ENCODE results near the gene C2orf80.

GRCh38 chr2:208146006-208146405, 43.8 kb downstream of the C2orf80 start, which contains the start of gene CRYGB:
- no peak for TF ChIP-seq CTCF (IDR thresholded peaks at IDR 0.05; ENCODE audit: extremely low read depth in 1 of 2, insufficient read depth in 1 of 2, low read depth in 1 of 2, low read length in 2 of 2)
- TF ChIP-seq POLR2A (IDR thresholded peaks at IDR 0.05; ENCODE audit: low read depth, low read length): no peak
- TF ChIP-seq MAX (IDR thresholded peaks at IDR 0.05; ENCODE audit: insufficient read depth, insufficient read length): no peak
- no peak for TF ChIP-seq POLR2AphosphoS5 (IDR thresholded peaks at IDR 0.05; ENCODE audit: insufficient read depth, low read depth, low read length)
- TF ChIP-seq JUN (IDR thresholded peaks at IDR 0.05; ENCODE audit: borderline replicate concordance, insufficient read depth, insufficient read length, low read depth): no peak
- no peak for TF ChIP-seq EZH2 (IDR thresholded peaks at IDR 0.05; ENCODE audit: borderline replicate concordance, low read depth, low read length, severe bottlenecking)
- TF ChIP-seq FOS (IDR thresholded peaks at IDR 0.05; ENCODE audit: borderline replicate concordance, insufficient read depth, low read length): no peak
- no peak for TF ChIP-seq MYC (IDR thresholded peaks at IDR 0.05; ENCODE audit: low read depth, low read length)
